GM18951 (cell line): ENCODE results near the gene CENPB.

Experiments used
- POLR2A ChIP-seq: IDR thresholded peaks from 4 replicates; pipeline ENCODE4 v1.6.1; 2011; ENCODE audit warnings: mild to moderate bottlenecking; ENCODE audit not compliant: insufficient read length, insufficient read depth; ENCODE audit errors: extremely low read depth
- in situ Hi-C: fragments of 300-500 bp; cut with MboI; formaldehyde crosslinking; loops from one replicate; pipeline ENCODE4 v1.12.0; 2022; ENCODE audit warnings: low sequenced_read_pairs, mixed read lengths, inconsistent platforms; ENCODE audit not compliant: unreplicated experiment

CENPB gene

DNA sequence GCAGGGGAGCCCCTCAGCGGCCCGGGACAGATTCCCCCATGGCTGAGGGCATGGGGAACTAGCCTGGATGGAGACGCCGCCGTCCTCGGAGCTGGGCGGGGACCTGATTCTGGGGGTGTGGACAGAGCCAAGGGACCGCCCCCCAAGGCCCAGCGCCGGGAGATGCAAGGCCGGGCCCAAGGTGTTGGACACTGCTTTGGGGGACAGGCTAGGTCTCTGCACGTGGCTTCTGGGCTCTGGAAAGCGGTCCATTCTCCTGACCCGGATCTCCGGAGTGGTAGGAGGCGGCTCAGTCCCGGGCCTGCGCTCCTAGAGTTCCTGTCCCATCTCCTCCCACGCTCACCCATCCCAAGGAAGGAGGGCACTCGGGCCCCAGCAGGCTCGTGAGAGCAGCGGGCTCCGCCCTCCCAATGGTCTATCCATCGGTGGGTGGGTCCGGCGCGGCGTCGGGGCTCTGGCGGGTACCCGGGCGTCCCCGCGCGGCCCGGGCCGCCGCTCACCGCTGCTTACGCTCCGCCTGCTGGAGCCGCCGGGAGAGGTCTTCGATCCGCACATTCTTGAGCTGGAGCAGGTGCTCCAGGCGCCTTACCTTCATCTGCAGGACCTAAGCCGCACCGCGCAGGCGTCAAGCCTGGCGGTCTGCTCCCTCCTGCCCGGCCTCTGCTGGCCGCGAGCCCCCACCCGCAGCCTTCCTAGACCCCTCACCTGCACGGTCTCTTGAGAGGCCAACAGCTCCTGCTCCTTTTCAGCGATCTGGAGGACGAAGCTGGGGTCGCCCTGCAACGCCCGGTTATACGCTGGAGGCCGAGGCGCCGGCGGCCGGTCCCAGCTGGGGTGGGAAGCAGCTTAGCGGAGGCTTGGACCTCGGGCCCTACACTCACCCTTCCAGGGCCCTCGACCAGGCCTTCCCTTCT, 8.6 kb downstream of the CENPB start:
- in situ Hi-C loops, result no loop called here
- TF ChIP-seq POLR2A, result no peak

DNA sequence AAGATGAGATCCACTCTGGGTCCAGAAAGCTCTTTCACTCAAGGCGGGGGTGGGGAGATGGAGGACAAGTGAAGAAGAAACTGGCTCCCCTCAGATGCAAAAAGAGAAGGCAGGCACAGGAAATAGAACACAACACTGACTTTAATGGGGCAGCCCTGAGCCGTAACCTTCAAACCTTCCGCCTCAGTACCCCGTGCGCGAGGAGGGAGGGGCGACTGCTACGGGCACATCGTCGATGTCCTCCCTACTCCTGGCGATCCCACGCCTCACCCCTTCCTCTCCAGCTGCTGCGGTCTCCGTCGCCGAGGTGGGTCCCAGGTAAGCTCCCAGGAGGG, 9.2 kb downstream of the CENPB start:
- no peak for TF ChIP-seq POLR2A

DNA sequence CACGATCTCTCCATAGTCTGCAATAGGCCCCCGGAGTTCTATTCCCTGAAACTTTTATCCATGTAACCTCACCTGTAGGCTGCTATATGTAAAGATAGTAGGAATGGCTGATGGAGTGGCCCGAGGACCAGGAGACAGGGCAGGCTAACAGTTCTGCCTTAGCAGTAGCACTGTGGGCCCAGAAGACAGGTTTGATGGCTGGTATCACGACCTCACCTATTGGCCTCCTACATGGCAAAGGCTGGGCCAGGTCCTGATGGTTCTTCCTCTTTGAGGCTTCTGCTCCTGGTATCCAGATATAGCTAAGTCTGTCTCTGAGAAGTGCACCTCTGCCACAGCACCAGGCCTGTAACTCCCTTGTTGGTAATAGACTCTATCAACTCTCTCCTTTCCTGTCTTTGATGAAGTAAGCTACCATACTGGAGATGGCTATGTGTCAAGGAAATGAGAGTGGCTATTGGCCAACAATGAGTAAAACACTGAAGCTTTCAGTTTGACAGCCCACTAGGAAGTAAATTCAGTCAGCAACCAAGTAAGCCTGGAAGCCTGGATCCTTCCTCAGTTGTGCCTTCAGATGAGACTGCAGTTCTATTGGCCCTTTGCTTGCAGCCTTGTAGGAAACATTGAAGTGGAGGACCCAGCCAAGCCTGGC, 11.0 kb downstream of the CENPB start:
- in situ Hi-C loops, result no loop called here
- no peak for TF ChIP-seq POLR2A

More for the DNA sequence above, 9.2 kb downstream of the CENPB start:
- in situ Hi-C loops, result no loop called here

DNA sequence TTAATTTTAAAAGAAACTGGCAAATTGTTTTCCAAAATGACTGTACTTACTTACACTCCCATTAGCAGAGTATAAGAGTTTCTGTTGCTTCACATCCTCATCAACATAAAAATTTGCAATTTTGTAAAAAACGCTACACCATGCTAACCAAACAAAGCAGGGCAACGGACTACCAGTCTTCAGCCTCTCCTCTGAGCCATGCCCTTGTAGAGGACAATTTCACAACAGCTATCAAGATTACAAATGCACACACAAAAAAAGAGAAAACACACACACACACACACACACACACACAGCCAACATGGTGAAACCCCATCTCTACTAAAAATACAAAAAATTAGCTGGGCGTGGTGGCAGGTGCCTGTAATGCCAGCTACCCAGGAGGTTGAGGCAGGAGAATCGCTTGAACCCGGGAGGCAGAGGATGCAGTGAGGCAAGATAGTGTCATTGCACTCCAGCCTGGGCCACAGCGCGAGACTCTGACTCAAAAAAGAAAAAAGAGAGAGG, 14.9 kb downstream of the CENPB start:
- in situ Hi-C loops, result no loop called here
- no peak for TF ChIP-seq POLR2A

DNA sequence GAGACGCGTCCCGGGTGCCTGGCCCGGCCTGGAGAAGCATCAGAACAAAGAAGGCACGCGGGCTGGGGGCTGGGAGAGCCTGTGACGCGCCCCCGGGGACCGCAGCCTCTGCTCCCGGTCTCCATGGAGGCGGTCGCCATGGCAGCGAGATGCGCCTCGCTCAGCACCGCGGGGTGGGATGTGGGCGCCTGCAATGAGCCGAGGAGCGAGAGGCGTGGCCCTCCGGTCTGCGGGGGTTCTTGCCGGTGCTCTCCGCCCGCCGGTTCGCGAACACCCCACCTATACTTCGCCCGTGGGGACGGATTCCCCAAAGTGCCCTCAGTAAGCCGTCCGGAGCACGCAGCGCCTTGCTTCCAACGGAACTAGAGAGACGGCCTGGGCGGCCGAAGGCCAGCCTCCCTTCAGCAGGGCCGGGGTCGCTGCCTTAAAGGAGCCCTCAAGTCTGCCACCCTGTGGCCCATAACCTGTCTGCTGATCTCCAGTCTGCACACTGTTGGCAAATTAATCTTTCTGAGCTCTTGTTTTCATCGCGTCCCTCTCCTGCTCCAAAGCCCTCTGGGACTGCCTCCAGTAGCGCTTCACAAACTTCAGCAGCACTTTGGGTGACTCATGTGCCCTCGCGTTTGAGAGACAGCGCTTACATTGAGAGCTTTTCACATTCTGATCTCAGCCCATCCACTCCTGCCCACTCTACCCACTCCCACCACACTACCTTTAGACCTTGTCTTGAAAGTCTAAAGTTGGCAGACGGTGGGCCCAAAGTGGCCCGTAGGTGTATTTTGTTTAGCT, 18.0 kb downstream of the CENPB start:
- in situ Hi-C loops, result no loop called here

DNA sequence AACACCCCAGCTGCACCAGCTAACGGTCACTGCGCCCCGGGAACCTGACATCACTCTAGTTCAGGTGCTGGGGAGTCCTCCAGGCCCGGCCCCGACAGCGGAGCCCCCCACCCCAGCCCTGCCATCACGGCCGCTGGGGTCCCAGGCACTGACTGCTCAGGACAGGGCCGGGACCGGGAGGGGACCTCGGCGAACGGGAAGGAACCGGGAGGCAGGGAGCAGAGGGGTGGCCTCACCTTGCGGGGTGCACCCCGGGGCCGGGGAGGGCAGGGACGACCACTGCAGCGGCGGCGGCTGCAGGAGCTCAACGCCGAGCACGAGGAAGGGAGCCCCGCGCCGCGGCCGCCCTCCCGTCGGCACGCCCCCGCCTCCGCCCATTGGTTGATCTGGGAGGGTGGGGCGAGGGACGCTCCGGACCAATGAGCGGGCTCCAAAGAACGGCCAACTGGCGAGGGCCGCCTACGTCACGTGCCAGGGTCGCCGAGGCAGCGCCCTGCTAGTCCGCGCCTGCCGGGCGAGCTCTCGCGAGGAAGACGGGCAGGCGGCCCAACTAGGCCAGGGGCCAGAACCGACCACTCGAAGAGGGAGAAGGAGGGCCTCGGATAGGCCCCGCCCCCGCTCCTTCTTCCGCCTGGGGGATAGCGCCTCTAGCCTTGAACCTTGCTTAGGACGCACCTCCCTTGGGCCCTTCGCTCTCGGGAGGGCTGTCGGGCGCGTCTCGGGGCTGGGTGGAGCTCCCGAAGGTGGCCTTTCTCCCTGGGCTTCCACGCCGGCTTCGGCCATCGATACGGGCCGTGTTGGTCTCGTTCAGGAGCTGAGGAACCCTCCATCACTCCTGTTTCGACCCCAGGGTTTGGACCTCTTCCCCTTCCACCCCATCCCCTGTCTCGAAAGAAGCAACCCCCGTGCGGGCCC, 18.9 kb downstream of the CENPB start, which contains the start of gene ADISSP:
ADISSP (minus strand) TSS at position 327 of the 915 bp plus-strand sequence. CDS start 7,653 bp downstream, outside the sequence.
- in situ Hi-C loops, result no loop called here
- peak; percentile 78 for TF ChIP-seq POLR2A

More for the DNA sequence above, 18.0 kb downstream of the CENPB start:
- no peak for TF ChIP-seq POLR2A

DNA sequence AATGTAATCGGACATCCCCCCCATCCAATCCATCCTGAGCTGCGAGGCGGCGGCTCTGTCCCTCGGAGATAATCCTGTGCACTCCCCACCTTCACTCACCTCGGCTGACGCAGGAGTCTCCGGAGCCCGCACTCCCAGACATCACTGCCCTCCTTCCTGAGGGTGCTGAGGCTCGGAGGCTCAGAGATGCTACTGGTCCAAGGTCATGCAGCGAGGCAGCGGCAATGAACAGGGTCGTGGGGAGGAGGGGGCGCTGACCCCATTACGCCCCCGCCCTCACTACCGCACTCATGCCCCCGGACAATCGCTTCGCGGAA, 19.5 kb downstream of the CENPB start:
- in situ Hi-C loops, result no loop called here
- no peak for TF ChIP-seq POLR2A

DNA sequence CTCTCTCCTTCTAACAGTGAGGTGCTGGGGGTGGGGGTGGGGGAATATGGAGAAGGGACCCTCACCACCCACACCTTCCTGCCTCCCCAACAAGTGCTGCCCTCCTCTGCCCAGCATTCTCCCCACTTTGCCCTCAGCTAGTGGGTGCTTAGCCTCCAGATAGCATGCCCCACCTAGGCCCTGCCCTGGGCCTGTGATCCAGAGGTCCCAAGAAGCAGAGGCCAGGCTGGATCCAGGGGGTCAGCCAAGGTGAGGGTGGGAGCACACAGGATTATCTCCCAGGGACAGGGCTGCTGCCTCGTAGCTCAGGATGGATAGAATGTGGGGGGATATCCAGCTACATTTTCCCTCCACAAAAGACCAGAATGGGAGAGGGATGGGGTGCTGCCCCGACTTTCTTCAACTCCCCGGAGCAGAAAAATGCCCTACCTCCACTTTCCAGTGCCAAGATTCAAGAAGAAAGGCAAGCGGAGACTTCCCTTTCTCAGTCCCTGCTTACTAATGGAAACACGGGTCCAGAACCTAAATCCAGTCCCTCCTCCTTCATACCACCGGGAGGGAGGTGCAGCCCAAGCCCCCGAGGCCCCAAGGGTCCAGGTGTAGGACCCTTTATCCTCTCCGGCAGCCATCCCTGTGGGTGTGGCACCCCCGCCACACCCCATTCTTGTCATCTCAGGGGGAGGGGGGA, 20.0 kb downstream of the CENPB start:
- no peak for TF ChIP-seq POLR2A
- in situ Hi-C loops, result no loop called here

DNA sequence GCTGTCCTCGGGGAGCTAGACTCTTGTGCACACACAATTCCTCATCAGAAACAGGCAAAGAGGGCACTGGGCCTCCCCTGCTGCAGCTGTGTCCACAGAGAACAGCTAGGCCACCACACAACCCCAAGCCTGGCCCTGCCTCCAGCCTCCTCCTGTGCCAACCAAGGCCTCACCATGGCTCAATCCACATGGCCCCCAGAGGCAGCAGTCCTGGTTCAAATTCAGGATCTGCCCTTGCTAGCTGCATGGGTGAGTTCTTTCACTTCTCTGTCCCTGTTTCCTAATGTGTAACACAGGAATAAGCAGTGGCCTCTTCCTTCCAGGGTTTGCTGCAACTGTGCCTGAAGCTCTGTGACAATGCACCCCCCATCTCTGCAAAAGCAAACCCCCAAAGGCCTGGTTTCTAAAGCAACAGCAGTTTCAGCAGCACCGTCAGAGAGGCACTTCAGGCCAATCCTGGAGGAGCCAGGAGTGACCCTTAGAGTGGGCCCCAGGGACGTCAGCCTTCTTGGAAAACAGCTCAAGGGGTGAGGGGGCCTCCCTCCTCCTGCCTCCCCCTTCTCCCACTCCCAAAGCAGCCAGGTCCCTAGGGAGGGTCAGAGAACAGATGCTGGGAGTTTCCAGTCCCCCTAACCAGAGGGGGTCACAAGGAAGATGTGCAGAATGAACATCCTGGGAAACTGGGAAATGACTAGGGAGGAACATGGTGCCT, 21.2 kb downstream of the CENPB start:
- no peak for TF ChIP-seq POLR2A
- in situ Hi-C loops, result no loop called here

DNA sequence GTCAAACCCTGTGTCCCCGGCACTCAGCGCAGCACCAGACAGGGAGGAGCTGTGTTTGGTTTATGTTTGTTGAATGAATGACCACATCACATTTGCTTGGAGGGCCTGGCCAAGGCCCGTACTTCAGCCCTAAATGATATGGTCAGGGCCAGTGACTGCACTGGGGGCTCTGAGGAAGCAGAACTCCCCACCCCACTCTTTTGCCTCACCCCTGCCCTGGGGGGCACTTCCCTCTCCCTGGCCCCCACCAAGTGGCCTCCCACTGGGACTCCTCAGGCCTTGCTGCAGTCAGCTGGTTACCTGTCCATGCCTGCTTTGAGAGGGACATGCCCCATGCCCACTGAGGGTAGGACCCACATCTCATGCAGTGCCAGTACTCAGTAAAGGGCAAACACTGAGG, 21.9 kb downstream of the CENPB start:
- TF ChIP-seq POLR2A, result no peak
- in situ Hi-C loops, result no loop called here
